ENCODE measurements around the gene DSCAML1. TPM values are rescaled to one million over a fixed set of nuclear protein-coding genes. Genes with fewer than 3 reads are reported as not detected.
A peak's percentile ranks its signal among the peaks of the same experiment; 100 is the strongest.

The DSCAML1 gene
- total and polyA plus RNA-seq, 10 of the 15 experiments (the other 5 are each of a cell fraction or from before 2014, with no cell fraction given): 0.03 to 0.18 (median 0.06) TPM; not detected in 1

GRCh38 chr11:117814766-117815261 lies 17.8 kb upstream of the DSCAML1 start (continued):
- TF ChIP-seq REST (IDR thresholded peaks at IDR 0.05; ENCODE audit: low read depth, low read length): no peak
- no peak for TF ChIP-seq CEBPZ (IDR thresholded peaks at IDR 0.05; ENCODE audit: low read depth, low read length)
- no peak for TF ChIP-seq ZNF274 (IDR thresholded peaks at IDR 0.05; ENCODE audit: insufficient read depth, insufficient read length)
- TF ChIP-seq ZBTB4 (CRISPR knock-in tag; IDR thresholded peaks at IDR 0.05): no peak
- TF ChIP-seq IRF5 (IDR thresholded peaks at IDR 0.05; ENCODE audit: borderline replicate concordance): no peak
- no peak for TF ChIP-seq KDM1A (IDR thresholded peaks at IDR 0.05; ENCODE audit: borderline replicate concordance)
- TF ChIP-seq CEBPB (IDR thresholded peaks at IDR 0.05; ENCODE audit: borderline replicate concordance in 1 of 2, low read depth in 2 of 2, low read length in 2 of 2): no peak
- TF ChIP-seq RELB (IDR thresholded peaks at IDR 0.05; ENCODE audit: low read depth): no peak
- TF ChIP-seq TAF1 (IDR thresholded peaks at IDR 0.05; ENCODE audit: borderline replicate concordance, low read depth, low read length): 0 out of 2 replicates have a peak, but pooled peaks have one; percentile 42
- TF ChIP-seq PAX5 (IDR thresholded peaks at IDR 0.05; ENCODE audit: borderline replicate concordance, low read depth, low read length): peak; percentile 89
- peak; percentile 62 for TF ChIP-seq SP1 (IDR thresholded peaks at IDR 0.05; ENCODE audit: low read depth, low read length)
- TF ChIP-seq FOXK2 (IDR thresholded peaks at IDR 0.05): no peak
- TF ChIP-seq KAT2A (conservative IDR thresholded peaks at IDR 0.05; ENCODE audit: control insufficient read depth, low read depth, low read length): no peak
- TF ChIP-seq PML (IDR thresholded peaks at IDR 0.05; ENCODE audit: low read length): 0 out of 2 replicates have a peak, but pooled peaks have one; percentile 80
- no peak for TF ChIP-seq SMAD5 (IDR thresholded peaks at IDR 0.05; ENCODE audit: low read depth)
- peak; percentile 84; the same call in 1 of the 2 replicates for TF ChIP-seq WRNIP1 (IDR thresholded peaks at IDR 0.05; ENCODE audit: borderline replicate concordance, low read depth, low read length)

All from GM12878 (cell line).